Liver (tissue), 3 donors: Measurements from ENCODE around the gene ZNF496.

Experiments used
- SP1 ChIP-seq: IDR thresholded peaks from 2 replicates; pipeline ENCODE4 v1.6.1; 2018; ENCODE audit warnings: antibody characterized with exemption, mild to moderate bottlenecking
- TF ChIP-seq, protein P1 (sequence below): fragments of 150-350 bp; IDR thresholded peaks from 2 replicates; pipeline ENCODE4 v1.5.1; 2017; ENCODE audit warnings: improper control_type of control experiment, low read depth, low read length; ENCODE audit not compliant: missing input control
- TF ChIP-seq, protein P2 (sequence below): IDR thresholded peaks from 2 replicates; pipeline ENCODE4 v1.6.1; 2016; ENCODE audit warnings: antibody characterized with exemption
- TF ChIP-seq, protein P3 (sequence below): IDR thresholded peaks from 2 replicates; pipeline ENCODE4 v1.6.1; 2016; ENCODE audit warnings: antibody characterized with exemption
- donor health status: healthy.
- donor health status: healthy.

DNA sequence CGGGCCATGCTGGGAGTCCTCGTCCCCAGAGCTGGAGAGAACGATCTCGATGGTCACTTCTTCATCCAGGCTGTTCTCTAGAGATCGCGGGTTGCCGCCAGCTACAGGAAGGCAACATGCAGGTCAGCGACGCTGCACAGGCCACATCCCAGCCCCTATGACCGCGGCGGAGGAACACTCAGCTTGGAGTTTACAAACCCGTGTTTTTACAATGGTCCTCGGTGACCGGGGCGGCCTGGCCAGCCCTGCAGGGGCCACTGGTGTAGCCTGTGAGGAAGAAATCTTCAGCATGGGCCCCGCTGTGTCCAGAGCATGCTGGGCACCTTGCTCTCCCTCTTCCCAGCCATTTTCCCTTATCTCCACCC lies 30.5 kb downstream of the ZNF496 start:
- TF ChIP-seq, protein P1, sequence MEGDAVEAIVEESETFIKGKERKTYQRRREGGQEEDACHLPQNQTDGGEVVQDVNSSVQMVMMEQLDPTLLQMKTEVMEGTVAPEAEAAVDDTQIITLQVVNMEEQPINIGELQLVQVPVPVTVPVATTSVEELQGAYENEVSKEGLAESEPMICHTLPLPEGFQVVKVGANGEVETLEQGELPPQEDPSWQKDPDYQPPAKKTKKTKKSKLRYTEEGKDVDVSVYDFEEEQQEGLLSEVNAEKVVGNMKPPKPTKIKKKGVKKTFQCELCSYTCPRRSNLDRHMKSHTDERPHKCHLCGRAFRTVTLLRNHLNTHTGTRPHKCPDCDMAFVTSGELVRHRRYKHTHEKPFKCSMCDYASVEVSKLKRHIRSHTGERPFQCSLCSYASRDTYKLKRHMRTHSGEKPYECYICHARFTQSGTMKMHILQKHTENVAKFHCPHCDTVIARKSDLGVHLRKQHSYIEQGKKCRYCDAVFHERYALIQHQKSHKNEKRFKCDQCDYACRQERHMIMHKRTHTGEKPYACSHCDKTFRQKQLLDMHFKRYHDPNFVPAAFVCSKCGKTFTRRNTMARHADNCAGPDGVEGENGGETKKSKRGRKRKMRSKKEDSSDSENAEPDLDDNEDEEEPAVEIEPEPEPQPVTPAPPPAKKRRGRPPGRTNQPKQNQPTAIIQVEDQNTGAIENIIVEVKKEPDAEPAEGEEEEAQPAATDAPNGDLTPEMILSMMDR = no peak
- TF ChIP-seq, protein P2, sequence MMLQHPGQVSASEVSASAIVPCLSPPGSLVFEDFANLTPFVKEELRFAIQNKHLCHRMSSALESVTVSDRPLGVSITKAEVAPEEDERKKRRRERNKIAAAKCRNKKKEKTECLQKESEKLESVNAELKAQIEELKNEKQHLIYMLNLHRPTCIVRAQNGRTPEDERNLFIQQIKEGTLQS = no peak
- TF ChIP-seq, protein P3, sequence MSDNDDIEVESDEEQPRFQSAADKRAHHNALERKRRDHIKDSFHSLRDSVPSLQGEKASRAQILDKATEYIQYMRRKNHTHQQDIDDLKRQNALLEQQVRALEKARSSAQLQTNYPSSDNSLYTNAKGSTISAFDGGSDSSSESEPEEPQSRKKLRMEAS = no peak
- TF ChIP-seq SP1 = no peak
